HCT116 (cell line): ENCODE measurements around the gene CBX8. TPM values are rescaled to one million over a fixed set of nuclear protein-coding genes. Genes with fewer than 3 reads are reported as not detected.
A peak's percentile ranks its signal among the peaks of the same experiment; 100 is the strongest.

ENCODE experiments used
- ATAC-seq: fragments of 200-7000 bp; cut with Tn5 transposase; 2 replicates; pipeline ENCODE4 v1.9.1; 2020; ENCODE audit warnings: mild to moderate bottlenecking, moderate library complexity
- BruUV-seq: library from RNA; stranded (reverse); fragments of 400-500 nt; replicated peaks from 2 replicates; lab custom pipeline; 2021; lab: Mats Ljungman, UMichigan
- CTCF ChIA-PET: fragments of 300-600 bp; sonication (Branson Sonifier 250); formaldehyde crosslinking; loops from one replicate; lab custom pipeline; 2021; ENCODE audit warnings: antibody characterized with exemption; lab: Charles Lee
- POLR2A ChIA-PET: fragments of 300-600, 350-600 bp; sonication (Branson Sonifier 250); formaldehyde crosslinking; loops from one replicate; lab custom pipeline; 2021; ENCODE audit warnings: antibody characterized with exemption; lab: Charles Lee
- RAD21 ChIA-PET, 2 experiments: fragments of 300-600 bp; sonication (Branson Sonifier 250); formaldehyde crosslinking; loops; one replicate each; lab custom pipeline; 2023; ENCODE audit warnings: low total read pairs in 2 of 2; ENCODE audit not compliant: uncharacterized antibody in 2 of 2, unreplicated experiment in 2 of 2, low non-redundant PET in 1 of 2; lab: Charles Lee
- DNase-seq: peaks from one replicate; pipeline ENCODE4 v3.0.0-alpha.2; 2010; ENCODE audit warnings: low read depth, low spot score
- H2AFZ ChIP-seq: fragments of 200-600 bp; shearing (Covaris generic), sonication (generic); 2 replicates; pipeline ENCODE4 v1.6.1; 2017; ENCODE audit warnings: low read depth, mixed run types, mixed read lengths, antibody characterized with exemption, low read length; ENCODE audit not compliant: poor library complexity, severe bottlenecking
- H3K27ac ChIP-seq: 2 replicates; pipeline ENCODE4 v1.5.1; 2012; ENCODE audit warnings: low read depth, low read length
- H3K27me3 ChIP-seq: fragments of 200-600 bp; sonication (generic); 2 replicates; pipeline ENCODE4 v1.6.1; 2016; ENCODE audit warnings: mixed run types, low read length, mixed read lengths; ENCODE audit not compliant: insufficient read depth
- H3K36me3 ChIP-seq, 2 experiments: fragments of 200-500 bp in 1 of 2; fragments of 200-600 bp in 1 of 2; sonication (Bioruptor generic) in 1 of 2; sonication (generic) in 1 of 2; 2 replicates each; pipeline versions ENCODE4 v1.5.1 to v1.6.1; 2014 to 2016; ENCODE audit warnings: low read length in 2 of 2, inconsistent platforms in 1 of 2, mixed read lengths in 1 of 2, mixed run types in 1 of 2; ENCODE audit not compliant: insufficient read depth in 2 of 2, control insufficient read depth in 1 of 2
- H3K4me1 ChIP-seq, 2 experiments: fragments of 200-600 bp in 1 of 2; sonication (generic) in 1 of 2; 2 replicates each; pipeline versions ENCODE4 v1.5.1 to v1.6.1; 2012 to 2017; ENCODE audit warnings: low read length in 2 of 2, inconsistent platforms in 1 of 2, mild to moderate bottlenecking in 1 of 2, mixed read lengths in 1 of 2, mixed run types in 1 of 2, moderate library complexity in 1 of 2; ENCODE audit not compliant: insufficient read depth in 2 of 2, control insufficient read depth in 1 of 2
- H3K4me2 ChIP-seq: fragments of 200-600 bp; sonication (generic); 2 replicates; pipeline ENCODE4 v1.6.1; 2017; ENCODE audit warnings: mixed run types, low read length, mixed read lengths
- H3K4me3 ChIP-seq, 2 experiments: fragments of 200-600 bp in 1 of 2; sonication (generic) in 1 of 2; replicated peaks in 1 of 2; 2 replicates each; pipeline ENCODE4 v1.5.1; 2011 to 2016; ENCODE audit warnings: low read length in 2 of 2, control low read depth in 1 of 2, low read depth in 1 of 2, mild to moderate bottlenecking in 1 of 2, mixed read lengths in 1 of 2, mixed run types in 1 of 2
- H3K79me2 ChIP-seq: fragments of 200-600 bp; sonication (generic); 2 replicates; pipeline ENCODE4 v1.6.1; 2017; ENCODE audit warnings: mild to moderate bottlenecking, mixed run types, low read length, moderate library complexity, mixed read lengths; ENCODE audit not compliant: insufficient read depth
- H3K9ac ChIP-seq: fragments of 200-600 bp; sonication (generic); 2 replicates; pipeline ENCODE4 v1.6.1; 2016; ENCODE audit warnings: low read length, mixed read lengths
- H3K9me2 ChIP-seq: fragments of 200-600 bp; sonication (generic), shearing (Covaris generic); 2 replicates; pipeline ENCODE4 v1.6.1; 2017; ENCODE audit warnings: mixed run types, mild to moderate bottlenecking, moderate library complexity; ENCODE audit not compliant: insufficient read depth
- H3K9me3 ChIP-seq, 2 experiments: fragments of 200-500 bp in 1 of 2; fragments of 200-600 bp in 1 of 2; sonication (Bioruptor generic) in 1 of 2; sonication (generic) in 1 of 2; 2 replicates each; pipeline ENCODE4 v1.6.1; 2014 to 2017; ENCODE audit warnings: low read length in 2 of 2, mixed read lengths in 2 of 2, inconsistent platforms in 1 of 2, low read depth in 1 of 2, mild to moderate bottlenecking in 1 of 2, mixed run types in 1 of 2, moderate library complexity in 1 of 2; ENCODE audit not compliant: control insufficient read depth in 1 of 2, insufficient read depth in 1 of 2
- H4K20me1 ChIP-seq: fragments of 200-600 bp; sonication (generic), shearing (Covaris generic); 2 replicates; pipeline ENCODE4 v1.6.1; 2017; ENCODE audit warnings: mixed run types, mild to moderate bottlenecking, moderate library complexity; ENCODE audit not compliant: insufficient read depth
- CBX3 ChIP-seq: IDR thresholded peaks from 2 replicates; pipeline ENCODE4 v1.6.1; 2012; ENCODE audit warnings: low read depth
- EGR1 ChIP-seq: IDR thresholded peaks from 2 replicates; pipeline ENCODE4 v1.6.1; 2012; ENCODE audit warnings: low read depth
- EZH2phosphoT487 ChIP-seq: fragments of 200-600 bp; IDR thresholded peaks from 2 replicates; pipeline ENCODE4 v1.6.1; 2018; ENCODE audit warnings: antibody characterized with exemption, borderline replicate concordance
- POLR2AphosphoS5 ChIP-seq: IDR thresholded peaks from 2 replicates; pipeline ENCODE4 v1.6.1; 2011; ENCODE audit warnings: mild to moderate bottlenecking, low read depth, low read length, moderate library complexity
- RAD21 ChIP-seq: IDR thresholded peaks from 2 replicates; pipeline ENCODE4 v1.6.1; 2012; ENCODE audit warnings: low read depth, mild to moderate bottlenecking
- YY1 ChIP-seq: IDR thresholded peaks from 2 replicates; pipeline ENCODE4 v1.6.1; 2011; ENCODE audit warnings: low read length, low read depth, moderate library complexity, mild to moderate bottlenecking; ENCODE audit not compliant: insufficient replicate concordance; ENCODE audit errors: extremely low read depth
- intact Hi-C: fragments of 100-400 bp; cut with micrococcal nuclease; formaldehyde crosslinking; loops from 2 replicates; pipeline ENCODE4 v1.10.0; 2022
- total RNA-seq: library from RNA; stranded (reverse); gene quantifications from one replicate; pipeline ENCODE4 v1.2.1, GENCODE V29; 2021; ENCODE audit not compliant: unreplicated experiment
- TF ChIP-seq, protein P1 (sequence below): IDR thresholded peaks from 2 replicates; pipeline ENCODE4 v1.6.1; 2011; ENCODE audit warnings: mild to moderate bottlenecking, low read length, moderate library complexity; ENCODE audit not compliant: insufficient replicate concordance; ENCODE audit errors: extremely low read depth

CBX8 gene
- total RNA-seq, 1 experiment from 2014 or later, result 29.0 TPM

DNA sequence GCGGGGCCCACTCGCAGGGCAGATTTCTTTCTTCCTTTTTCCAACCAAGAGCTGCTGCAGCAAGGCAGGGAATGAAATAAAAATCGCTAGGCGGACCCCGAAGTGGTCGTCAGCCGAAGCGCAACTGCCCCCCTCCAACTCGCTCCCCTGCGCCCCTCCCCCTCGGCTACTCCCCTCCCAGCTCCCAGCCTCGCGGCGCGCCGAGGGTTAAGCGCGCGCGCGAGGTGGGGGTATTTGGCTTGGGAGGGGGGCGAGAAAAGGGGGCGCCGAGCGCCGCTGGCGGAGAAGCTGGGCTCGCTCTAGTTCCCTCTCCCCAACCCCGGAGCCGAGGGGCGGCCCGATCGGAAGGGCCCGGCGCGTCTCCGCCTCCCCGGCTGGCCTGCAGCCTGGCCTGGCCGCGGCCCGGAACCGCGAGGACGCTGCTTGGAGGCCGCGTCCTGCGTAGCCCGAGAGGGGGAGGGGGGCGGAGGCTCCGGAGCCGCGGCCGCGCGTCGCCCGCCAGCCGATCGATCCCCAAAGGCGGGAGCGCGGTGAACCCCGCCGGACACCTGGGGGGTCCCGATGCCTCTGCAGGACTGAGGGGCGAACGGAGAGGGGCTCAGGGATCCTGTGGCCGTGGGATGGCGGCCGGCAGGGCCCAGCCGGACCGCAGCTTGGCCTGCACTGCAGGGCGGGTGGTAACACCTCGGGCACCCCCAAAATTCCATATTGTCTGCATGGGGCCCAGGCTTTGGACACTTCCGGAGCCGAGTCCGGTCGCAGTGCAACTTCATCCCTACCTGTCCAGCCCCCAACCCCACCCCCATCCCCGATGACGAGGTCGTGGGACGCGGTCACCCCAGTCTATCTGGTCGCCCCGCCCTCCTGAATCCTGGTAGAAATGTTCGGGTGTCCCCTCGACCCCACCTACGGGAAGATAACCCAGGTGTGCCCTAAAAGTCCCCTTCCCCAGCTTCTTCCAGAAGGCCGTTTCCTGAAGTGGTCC lies 47.2 kb upstream of the CBX8 start:
- ChIA-PET RAD21 (interaction anchor here in 1 of 2 experiments (1.1 kb wide), 1 partner anchor 147 kb away, joined by 5 read pairs; no protein-coding TSS in a partner anchor), CTCF (interaction anchor here (0.6 to 2.7 kb wide), 12 partner anchors 8 to 128 kb away, joined by 3 to 16 read pairs (median 4); partner anchors contain the start of gene CBX8)
- DNase-seq, result no peak
- Histone ChIP-seq H3K4me2 (peak overlapping the region; percentile 83), H3K9me3 (no peaks in the 10 kb centered on the region), H4K20me1 (no peaks in the 10 kb centered on the region), H3K27me3 (no peaks in the 10 kb centered on the region), H3K9me2 (no peaks in the 10 kb centered on the region), H3K36me3 (no peaks in the 10 kb centered on the region), H3K79me2 (no peaks in the 10 kb centered on the region)
- BruUV-seq, result no TSS peak
- ATAC-seq, result peak; percentile 3
- TF ChIP-seq EZH2phosphoT487 (no peak), POLR2AphosphoS5 (no peak), EGR1 (no peak), CBX3 (no peak), RAD21 (no peak), YY1 (no peak)
- TF ChIP-seq, protein P1, sequence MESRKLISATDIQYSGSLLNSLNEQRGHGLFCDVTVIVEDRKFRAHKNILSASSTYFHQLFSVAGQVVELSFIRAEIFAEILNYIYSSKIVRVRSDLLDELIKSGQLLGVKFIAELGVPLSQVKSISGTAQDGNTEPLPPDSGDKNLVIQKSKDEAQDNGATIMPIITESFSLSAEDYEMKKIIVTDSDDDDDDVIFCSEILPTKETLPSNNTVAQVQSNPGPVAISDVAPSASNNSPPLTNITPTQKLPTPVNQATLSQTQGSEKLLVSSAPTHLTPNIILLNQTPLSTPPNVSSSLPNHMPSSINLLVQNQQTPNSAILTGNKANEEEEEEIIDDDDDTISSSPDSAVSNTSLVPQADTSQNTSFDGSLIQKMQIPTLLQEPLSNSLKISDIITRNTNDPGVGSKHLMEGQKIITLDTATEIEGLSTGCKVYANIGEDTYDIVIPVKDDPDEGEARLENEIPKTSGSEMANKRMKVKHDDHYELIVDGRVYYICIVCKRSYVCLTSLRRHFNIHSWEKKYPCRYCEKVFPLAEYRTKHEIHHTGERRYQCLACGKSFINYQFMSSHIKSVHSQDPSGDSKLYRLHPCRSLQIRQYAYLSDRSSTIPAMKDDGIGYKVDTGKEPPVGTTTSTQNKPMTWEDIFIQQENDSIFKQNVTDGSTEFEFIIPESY, result no peak
- TF ChIP-seq, all 23 proteins: peak for 0
- POLR2A ChIA-PET, result interaction anchor here (0.6 to 0.7 kb wide), 3 partner anchors 8 to 135 kb away, joined by 4 to 7 read pairs (median 5); no protein-coding TSS in a partner anchor
- Histone ChIP-seq H3K27ac (no peak overlapping the region), H3K4me1 (peaks cover 20 to 36% of the 10 kb centered on the region in 2 experiments), H3K9ac (peak overlapping the region; percentile 56; the same call in 1 of the 2 replicates), H2AFZ (no peak overlapping the region), H3K4me3 (peak overlapping the region in 1 of 2 experiments; percentile 49; a peak in 1 of 4 replicates)
- intact Hi-C loops, result no loop called here
